Measurements from ENCODE around the gene KCNH8.

DNA sequence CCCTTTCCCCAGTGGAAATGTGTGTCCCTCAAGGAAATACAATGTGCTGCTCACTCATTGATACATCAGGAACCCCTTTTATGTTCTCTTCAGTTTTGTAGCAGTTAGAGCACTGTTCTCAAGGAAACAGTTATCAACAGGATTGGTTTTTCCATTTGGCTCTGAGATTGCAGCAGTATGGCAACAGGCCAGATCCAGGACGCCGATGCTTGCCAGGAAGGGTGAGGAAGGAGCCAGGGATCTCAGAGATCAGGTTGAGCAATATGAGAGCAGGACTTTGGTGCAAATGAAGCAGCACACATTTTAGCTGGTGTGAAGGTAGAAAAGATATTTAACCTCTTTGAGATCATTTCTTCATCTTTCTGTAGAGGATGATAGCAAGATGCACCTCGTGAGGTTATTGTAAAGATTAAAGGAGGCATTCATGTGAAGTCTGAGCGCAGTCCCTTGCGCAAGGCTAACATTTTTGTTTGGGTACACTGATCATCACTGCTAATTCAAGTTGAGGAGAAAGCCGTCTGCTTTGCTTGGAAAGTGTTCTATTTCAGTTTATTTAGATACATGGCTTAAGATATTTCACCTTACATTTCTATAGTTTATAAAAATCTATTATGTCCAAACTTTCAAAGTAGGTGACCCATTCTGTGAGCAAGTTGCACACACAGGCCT lies 68.5 kb downstream of the KCNH8 start:
- no peak for TF ChIP-seq POLR2A (IDR thresholded peaks at IDR 0.05)
- no peak for TF ChIP-seq POLR2AphosphoS5 (IDR thresholded peaks at IDR 0.05)
- TF ChIP-seq, protein P1, sequence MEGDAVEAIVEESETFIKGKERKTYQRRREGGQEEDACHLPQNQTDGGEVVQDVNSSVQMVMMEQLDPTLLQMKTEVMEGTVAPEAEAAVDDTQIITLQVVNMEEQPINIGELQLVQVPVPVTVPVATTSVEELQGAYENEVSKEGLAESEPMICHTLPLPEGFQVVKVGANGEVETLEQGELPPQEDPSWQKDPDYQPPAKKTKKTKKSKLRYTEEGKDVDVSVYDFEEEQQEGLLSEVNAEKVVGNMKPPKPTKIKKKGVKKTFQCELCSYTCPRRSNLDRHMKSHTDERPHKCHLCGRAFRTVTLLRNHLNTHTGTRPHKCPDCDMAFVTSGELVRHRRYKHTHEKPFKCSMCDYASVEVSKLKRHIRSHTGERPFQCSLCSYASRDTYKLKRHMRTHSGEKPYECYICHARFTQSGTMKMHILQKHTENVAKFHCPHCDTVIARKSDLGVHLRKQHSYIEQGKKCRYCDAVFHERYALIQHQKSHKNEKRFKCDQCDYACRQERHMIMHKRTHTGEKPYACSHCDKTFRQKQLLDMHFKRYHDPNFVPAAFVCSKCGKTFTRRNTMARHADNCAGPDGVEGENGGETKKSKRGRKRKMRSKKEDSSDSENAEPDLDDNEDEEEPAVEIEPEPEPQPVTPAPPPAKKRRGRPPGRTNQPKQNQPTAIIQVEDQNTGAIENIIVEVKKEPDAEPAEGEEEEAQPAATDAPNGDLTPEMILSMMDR (IDR thresholded peaks at IDR 0.05), result no peak
